Panc1 (cell line): ENCODE data around the gene TMEM108. TPM values are rescaled to one million over a fixed set of nuclear protein-coding genes. Genes with fewer than 3 reads are reported as not detected.

Source experiments
- ATAC-seq: fragments of 200-7000 bp; cut with Tn5 transposase; 2 replicates; pipeline ENCODE4 v1.9.1; 2020; ENCODE audit warnings: mild to moderate bottlenecking, moderate library complexity
- BruUV-seq: library from RNA; stranded (reverse); fragments of 400-500 nt; replicated peaks from 2 replicates; lab custom pipeline; 2021; lab: Mats Ljungman, UMichigan
- CTCF ChIA-PET: fragments of 300-600 bp; sonication (Branson Sonifier 250); formaldehyde crosslinking; loops from one replicate; lab custom pipeline; 2022; ENCODE audit warnings: antibody characterized with exemption; lab: Charles Lee
- POLR2A ChIA-PET: fragments of 300-600 bp; sonication (Branson Sonifier 250); formaldehyde crosslinking; loops from one replicate; lab custom pipeline; 2022; ENCODE audit warnings: antibody characterized with exemption; lab: Charles Lee
- DNase-seq: peaks from one replicate; pipeline ENCODE4 v3.0.0-alpha.2; 2010; ENCODE audit warnings: low read depth, low spot score
- H3K27ac ChIP-seq: 2 replicates; pipeline ENCODE4 v1.5.1; 2011; ENCODE audit warnings: mild to moderate bottlenecking, low read length, inconsistent platforms
- H3K27me3 ChIP-seq: fragments of 200-500 bp; sonication (Bioruptor generic); 2 replicates; pipeline ENCODE4 v1.6.0; 2014; ENCODE audit warnings: low read length, inconsistent platforms; ENCODE audit not compliant: control insufficient read depth, insufficient read depth
- H3K36me3 ChIP-seq: fragments of 200-500 bp; sonication (Bioruptor generic); 2 replicates; pipeline ENCODE4 v1.5.1; 2014; ENCODE audit warnings: inconsistent platforms, mild to moderate bottlenecking, low read length, moderate library complexity; ENCODE audit not compliant: control insufficient read depth, insufficient read depth
- H3K4me1 ChIP-seq: 2 replicates; pipeline ENCODE4 v1.5.1; 2011; ENCODE audit warnings: inconsistent platforms, mild to moderate bottlenecking, low read length, moderate library complexity; ENCODE audit not compliant: control insufficient read depth, insufficient read depth
- H3K4me3 ChIP-seq, 2 experiments: 2 replicates each; pipeline ENCODE4 v1.5.1; 2011 to 2012; ENCODE audit warnings: low read depth in 2 of 2, low read length in 2 of 2, mild to moderate bottlenecking in 2 of 2, inconsistent platforms in 1 of 2, moderate library complexity in 1 of 2
- H3K9me3 ChIP-seq: fragments of 200-500 bp; sonication (Bioruptor generic); 2 replicates; pipeline ENCODE4 v1.5.1; 2014; ENCODE audit warnings: low read depth, mild to moderate bottlenecking, inconsistent platforms, low read length, moderate library complexity; ENCODE audit not compliant: control insufficient read depth, insufficient read depth
- POLR2AphosphoS5 ChIP-seq: IDR thresholded peaks from 2 replicates; pipeline ENCODE4 v1.6.1; 2012; ENCODE audit warnings: mild to moderate bottlenecking, low read depth, low read length, moderate library complexity
- REST ChIP-seq, 2 experiments: IDR thresholded peaks; 2 replicates each; pipeline ENCODE4 v1.6.1; 2011 to 2012; ENCODE audit warnings: low read depth in 2 of 2, control low read depth in 1 of 2, low read length in 1 of 2, mild to moderate bottlenecking in 1 of 2, moderate library complexity in 1 of 2; ENCODE audit not compliant: insufficient read depth in 1 of 2
- SIN3A ChIP-seq: IDR thresholded peaks from 2 replicates; pipeline ENCODE4 v1.6.1; 2012; ENCODE audit warnings: low read depth, mild to moderate bottlenecking, low read length, moderate library complexity, borderline replicate concordance; ENCODE audit not compliant: insufficient read depth
- TCF7L2 ChIP-seq: IDR thresholded peaks from 2 replicates; pipeline ENCODE4 v1.6.1; 2011; ENCODE audit warnings: mild to moderate bottlenecking, low read depth, low read length, inconsistent platforms
- in situ Hi-C: cut with HindIII; loops from 2 replicates; pipeline ENCODE4 v1.10.0; 2016; ENCODE audit warnings: low sequenced_read_pairs, low pct_unique_long_range_greater_than_20kb
- intact Hi-C: fragments of 100-400 bp; cut with micrococcal nuclease; formaldehyde crosslinking; loops from one replicate; pipeline ENCODE4 v1.10.0; 2022; ENCODE audit not compliant: unreplicated experiment
- total RNA-seq: library from RNA; stranded (reverse); gene quantifications from one replicate; pipeline ENCODE4 v1.2.1, GENCODE V29; 2021; ENCODE audit not compliant: unreplicated experiment
- TF ChIP-seq, protein P1 (sequence below): fragments of 450-650 bp; IDR thresholded peaks from 2 replicates; pipeline ENCODE4 v1.5.1; 2017; ENCODE audit warnings: mild to moderate bottlenecking

The TMEM108 gene
- total RNA-seq, 1 experiment from 2014 or later = 0.41 TPM

- POLR2A ChIA-PET = no interaction called here
- DNase-seq (no peak), ATAC-seq (no peak)
- no peaks in the 10 kb centered on the region for H3K9me3 ChIP-seq
- no peak overlapping the region for H3K4me3 ChIP-seq
- intact Hi-C loops = no loop called here
- H3K36me3 ChIP-seq = no peaks in the 10 kb centered on the region
- CTCF ChIA-PET = interaction anchor here (0.6 kb wide), 1 partner anchor 417 kb away, joined by 6 read pairs; no protein-coding TSS in a partner anchor
- no peaks in the 10 kb centered on the region for H3K4me1 ChIP-seq
- TF ChIP-seq REST (IDR thresholded peaks at IDR 0.05; ENCODE audit: insufficient read depth in 1 of 2, low read depth in 2 of 2, low read length in 1 of 2) (no peak), POLR2AphosphoS5 (no peak), TCF7L2 (no peak), SIN3A (no peak)
- TF ChIP-seq, protein P1, sequence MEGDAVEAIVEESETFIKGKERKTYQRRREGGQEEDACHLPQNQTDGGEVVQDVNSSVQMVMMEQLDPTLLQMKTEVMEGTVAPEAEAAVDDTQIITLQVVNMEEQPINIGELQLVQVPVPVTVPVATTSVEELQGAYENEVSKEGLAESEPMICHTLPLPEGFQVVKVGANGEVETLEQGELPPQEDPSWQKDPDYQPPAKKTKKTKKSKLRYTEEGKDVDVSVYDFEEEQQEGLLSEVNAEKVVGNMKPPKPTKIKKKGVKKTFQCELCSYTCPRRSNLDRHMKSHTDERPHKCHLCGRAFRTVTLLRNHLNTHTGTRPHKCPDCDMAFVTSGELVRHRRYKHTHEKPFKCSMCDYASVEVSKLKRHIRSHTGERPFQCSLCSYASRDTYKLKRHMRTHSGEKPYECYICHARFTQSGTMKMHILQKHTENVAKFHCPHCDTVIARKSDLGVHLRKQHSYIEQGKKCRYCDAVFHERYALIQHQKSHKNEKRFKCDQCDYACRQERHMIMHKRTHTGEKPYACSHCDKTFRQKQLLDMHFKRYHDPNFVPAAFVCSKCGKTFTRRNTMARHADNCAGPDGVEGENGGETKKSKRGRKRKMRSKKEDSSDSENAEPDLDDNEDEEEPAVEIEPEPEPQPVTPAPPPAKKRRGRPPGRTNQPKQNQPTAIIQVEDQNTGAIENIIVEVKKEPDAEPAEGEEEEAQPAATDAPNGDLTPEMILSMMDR = no peak
- H3K27ac ChIP-seq = no peak overlapping the region
- in situ Hi-C loops = no loop called here
- H3K27me3 ChIP-seq = peaks cover 3% of the 10 kb centered on the region; the same call in 1 of the 2 replicates
- no TSS peak for BruUV-seq
Observed at GRCh38 chr3:133123636-133124035, 85.4 kb downstream of the TMEM108 start.

GRCh38 chr3:133124511-133124910 lies 86.3 kb downstream of the TMEM108 start:
- TF ChIP-seq REST (IDR thresholded peaks at IDR 0.05; ENCODE audit: insufficient read depth in 1 of 2, low read depth in 2 of 2, low read length in 1 of 2) (no peak), POLR2AphosphoS5 (no peak), TCF7L2 (no peak), SIN3A (no peak)
- TF ChIP-seq, protein P1 = no peak
- ChIA-PET POLR2A (no interaction called here), CTCF (interaction anchor here (0.6 kb wide), 1 partner anchor 418 kb away, joined by 6 read pairs; no protein-coding TSS in a partner anchor)
- DNase-seq (no peak), ATAC-seq (peak; percentile 51; the same call in 1 of the 2 replicates)
- no TSS peak for BruUV-seq
- H3K27me3 ChIP-seq = peaks cover 3% of the 10 kb centered on the region; the same call in 1 of the 2 replicates
- H3K36me3 ChIP-seq = no peaks in the 10 kb centered on the region
- no peaks in the 10 kb centered on the region for H3K4me1 ChIP-seq
- H3K27ac ChIP-seq = no peak overlapping the region
- H3K9me3 ChIP-seq = no peaks in the 10 kb centered on the region
- H3K4me3 ChIP-seq = no peak overlapping the region
- in situ Hi-C loops = no loop called here
- intact Hi-C loops = no loop called here
